Transverse colon (tissue), 4 donors: Measurements from ENCODE around the gene BRSK1.

Experiments used
- EP300 ChIP-seq: sonication (generic); formaldehyde crosslinking; IDR thresholded peaks from one replicate; pipeline ENCODE4 v1.6.1; 2017; ENCODE audit warnings: antibody characterized with exemption, low read depth
- POLR2A ChIP-seq: fragments of 450-650 bp; IDR thresholded peaks from one replicate; pipeline ENCODE4 v1.6.1; 2016; ENCODE audit warnings: antibody characterized with exemption, mild to moderate bottlenecking, moderate library complexity
- POLR2AphosphoS5 ChIP-seq, 3 donors: sonication (generic); formaldehyde crosslinking; IDR thresholded peaks; one replicate each; pipeline ENCODE4 v1.6.1; 2016; ENCODE audit warnings: antibody characterized with exemption in 3 of 3
- TF ChIP-seq, protein P1 (sequence below), 5 experiments: fragments of 200-600 bp in 3 of 5; fragments of 450-650 bp in 2 of 5; sonication (generic) in 3 of 5; IDR thresholded peaks; 1 replicate in 2 of 5; 2 replicates in 3 of 5; pipeline ENCODE4 v1.5.1; 2016 to 2017; ENCODE audit warnings: antibody characterized with exemption in 5 of 5, inconsistent platforms in 3 of 5, mild to moderate bottlenecking in 2 of 5, moderate library complexity in 1 of 5

DNA sequence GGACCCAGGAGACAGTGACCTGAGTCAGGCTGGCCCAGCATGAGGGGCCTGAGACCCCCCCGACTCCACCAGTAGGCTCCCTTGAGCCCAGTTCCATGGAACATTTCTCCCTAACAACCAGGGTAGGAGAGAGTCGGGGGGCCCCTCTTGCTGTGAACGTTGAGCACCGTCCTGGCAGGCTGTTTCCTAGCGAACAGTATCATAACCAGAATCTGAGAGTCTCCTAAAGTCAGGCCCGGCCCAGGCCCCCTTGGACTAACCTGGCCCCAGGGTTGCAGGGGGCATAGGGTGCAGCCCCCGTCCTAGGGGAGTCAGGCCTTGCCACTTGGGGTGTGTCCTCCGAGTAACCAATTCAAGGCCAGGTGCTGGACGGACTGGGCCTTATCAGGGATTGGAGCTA, 27.6 kb downstream of the BRSK1 start:
- TF ChIP-seq, protein P1, sequence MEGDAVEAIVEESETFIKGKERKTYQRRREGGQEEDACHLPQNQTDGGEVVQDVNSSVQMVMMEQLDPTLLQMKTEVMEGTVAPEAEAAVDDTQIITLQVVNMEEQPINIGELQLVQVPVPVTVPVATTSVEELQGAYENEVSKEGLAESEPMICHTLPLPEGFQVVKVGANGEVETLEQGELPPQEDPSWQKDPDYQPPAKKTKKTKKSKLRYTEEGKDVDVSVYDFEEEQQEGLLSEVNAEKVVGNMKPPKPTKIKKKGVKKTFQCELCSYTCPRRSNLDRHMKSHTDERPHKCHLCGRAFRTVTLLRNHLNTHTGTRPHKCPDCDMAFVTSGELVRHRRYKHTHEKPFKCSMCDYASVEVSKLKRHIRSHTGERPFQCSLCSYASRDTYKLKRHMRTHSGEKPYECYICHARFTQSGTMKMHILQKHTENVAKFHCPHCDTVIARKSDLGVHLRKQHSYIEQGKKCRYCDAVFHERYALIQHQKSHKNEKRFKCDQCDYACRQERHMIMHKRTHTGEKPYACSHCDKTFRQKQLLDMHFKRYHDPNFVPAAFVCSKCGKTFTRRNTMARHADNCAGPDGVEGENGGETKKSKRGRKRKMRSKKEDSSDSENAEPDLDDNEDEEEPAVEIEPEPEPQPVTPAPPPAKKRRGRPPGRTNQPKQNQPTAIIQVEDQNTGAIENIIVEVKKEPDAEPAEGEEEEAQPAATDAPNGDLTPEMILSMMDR (IDR thresholded peaks at IDR 0.05), result no peak
- TF ChIP-seq POLR2A (no peak), POLR2AphosphoS5 (IDR thresholded peaks at IDR 0.05) (no peak), EP300 (no peak)
